NCI-H748 (cell line): ENCODE measurements around the gene COL27A1.

Experiments
- DNase-seq: peaks from one replicate; lab custom pipeline; 2025; ENCODE audit not compliant: unreplicated experiment; lab: John Stamatoyannopoulos, UW

Gene COL27A1

DNA sequence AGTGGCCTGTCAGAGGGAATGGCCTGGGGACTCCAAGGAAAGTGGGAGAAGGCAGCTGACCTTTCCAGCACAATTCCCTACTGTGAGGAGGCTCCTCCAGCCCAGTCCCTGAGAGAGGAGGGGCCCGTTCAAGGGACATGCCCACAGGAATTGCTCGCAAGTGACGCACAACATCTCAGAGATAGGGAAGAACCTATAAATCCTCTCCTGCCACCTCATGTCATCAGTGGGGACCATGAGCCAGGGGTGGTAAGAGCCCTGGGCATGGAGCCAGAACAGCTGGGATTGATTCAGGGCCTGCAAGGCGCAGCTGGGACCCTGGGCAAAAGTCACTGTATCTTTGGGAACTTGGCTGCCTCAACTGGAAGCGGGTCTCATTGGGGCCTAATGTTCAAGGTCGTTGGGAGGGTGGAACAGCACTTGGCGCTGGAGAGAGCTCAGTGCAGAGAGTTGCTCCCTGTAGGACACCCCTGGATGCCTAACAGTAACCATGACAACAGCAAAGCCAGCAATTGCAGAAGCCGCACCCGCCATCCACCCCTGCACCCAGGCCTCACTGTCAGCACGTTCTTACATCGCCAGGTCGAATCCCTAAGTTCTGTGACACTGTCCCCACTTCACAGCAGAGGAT is 126.3 kb downstream of the COL27A1 start:
- DNase-seq, result no peak

DNA sequence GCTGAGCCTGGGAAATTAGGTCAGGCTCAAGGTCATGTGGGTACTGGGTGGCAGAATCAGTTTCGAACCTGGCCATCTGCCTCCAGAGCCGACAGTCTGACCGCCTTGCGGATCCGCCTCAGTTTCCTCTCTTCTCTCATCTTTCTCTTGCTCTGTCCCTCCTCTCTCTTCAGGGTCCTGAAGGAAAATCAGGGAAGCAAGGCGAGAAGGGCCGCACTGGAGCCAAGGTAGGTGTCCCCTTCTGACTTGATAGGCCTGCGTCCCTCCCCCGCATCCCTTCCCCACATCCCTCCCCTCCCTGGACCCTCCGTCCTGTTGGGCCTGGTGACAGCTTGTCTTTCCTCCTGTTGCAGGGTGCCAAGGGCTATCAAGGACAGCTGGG is 126.8 kb downstream of the COL27A1 start:
- no peak for DNase-seq

DNA sequence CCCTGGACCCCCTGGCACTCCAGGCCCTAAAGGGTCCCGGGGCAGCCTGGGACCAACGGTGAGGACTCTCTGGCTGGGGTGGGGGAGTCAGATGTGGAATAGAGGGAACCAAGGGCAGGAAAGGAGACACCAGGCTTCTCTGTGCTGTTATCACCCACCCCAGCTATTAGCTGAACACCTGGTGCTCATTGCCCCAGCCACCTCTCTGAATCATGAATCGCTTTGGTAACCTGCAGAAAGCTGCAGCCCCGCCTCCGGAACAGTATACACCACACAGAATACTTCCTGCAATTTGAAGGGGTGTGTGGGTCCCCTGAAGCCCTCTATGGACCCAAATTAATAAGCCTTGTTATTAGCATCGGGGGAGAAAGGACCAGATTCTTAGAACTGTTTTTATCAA is 127.2 kb downstream of the COL27A1 start:
- DNase-seq, result peak; percentile 9

DNA sequence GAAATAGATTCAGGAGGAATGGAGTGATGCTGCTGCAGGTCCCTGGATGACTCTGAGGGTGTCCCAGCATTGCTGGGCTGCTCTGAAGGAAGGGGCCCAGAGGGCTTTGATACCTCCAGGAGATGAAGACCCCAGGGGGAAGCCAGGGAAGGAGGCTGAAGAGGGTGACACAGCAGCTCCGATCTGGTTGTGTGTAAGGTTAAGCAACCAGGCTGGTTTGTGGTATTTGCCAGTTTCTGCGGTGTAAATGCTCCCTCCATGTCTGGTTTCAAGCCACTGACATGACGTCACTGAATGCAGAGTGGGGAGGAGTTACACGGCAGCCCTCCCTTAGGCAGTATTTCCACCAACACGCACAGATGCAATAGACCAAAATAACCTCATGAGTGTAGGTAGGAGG is 127.6 kb downstream of the COL27A1 start:
- DNase-seq, result peak; percentile 19

DNA sequence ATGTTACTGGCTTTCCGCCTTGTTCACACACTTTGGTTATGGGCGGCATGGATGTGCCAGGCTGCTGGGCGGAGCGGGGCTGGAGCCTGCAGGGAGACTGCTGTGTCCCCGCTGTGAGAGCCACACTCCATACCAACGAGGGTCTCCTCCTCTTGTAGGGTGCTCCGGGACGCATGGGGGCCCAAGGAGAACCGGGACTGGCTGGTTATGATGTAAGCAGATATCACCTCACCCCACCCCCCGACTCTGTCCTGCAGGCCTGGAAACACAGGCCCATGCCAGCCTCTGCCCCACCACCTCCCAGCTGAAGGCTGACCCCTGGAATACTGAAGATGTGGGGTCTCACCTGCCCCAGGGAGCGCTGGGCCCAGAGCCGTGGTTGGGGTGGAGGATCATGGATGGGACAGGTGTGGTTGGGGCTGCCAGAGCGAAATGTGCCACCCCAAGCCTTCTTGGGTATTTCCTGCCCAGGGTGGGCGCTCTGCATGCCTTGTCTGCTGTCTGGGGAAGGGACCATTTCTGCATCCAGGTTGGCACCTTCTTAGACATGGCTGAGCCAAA is 128.3 kb downstream of the COL27A1 start:
- DNase-seq, result no peak

DNA sequence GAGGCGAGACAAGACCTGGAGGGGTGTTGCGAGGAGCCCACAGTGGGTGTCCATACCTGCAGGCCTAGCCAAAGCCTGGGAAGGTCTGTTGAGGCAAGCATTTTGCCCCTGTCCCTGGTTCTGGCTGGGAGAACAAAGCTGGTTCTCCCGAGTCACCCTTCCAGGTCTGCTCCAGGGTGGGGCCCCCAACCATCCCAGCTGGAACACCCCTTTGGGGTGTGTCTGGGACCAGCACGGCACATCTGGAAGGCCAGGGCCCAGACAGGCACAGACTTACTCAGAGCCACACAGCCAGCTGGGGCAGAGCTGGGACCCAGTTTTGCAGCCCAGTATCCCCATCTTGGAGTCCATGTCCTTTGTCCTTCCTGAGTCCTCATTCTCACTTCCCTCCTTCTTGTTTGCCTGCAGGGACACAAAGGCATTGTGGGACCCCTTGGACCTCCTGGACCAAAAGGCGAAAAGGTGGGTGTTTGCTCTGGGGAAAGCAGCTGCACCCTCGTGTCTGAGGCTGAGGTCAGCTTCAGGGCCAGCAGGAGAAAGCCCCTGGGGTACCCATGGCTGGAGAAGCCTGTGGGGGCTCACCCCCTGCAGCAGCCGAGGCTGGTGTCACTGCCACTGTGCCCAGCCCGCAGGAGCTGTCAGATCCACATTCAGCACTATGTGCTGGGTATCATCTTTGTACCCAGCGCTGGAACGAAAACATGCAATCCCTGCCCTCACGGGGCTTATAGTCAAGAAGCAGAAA is 129.2 kb downstream of the COL27A1 start:
- DNase-seq, result no peak

DNA sequence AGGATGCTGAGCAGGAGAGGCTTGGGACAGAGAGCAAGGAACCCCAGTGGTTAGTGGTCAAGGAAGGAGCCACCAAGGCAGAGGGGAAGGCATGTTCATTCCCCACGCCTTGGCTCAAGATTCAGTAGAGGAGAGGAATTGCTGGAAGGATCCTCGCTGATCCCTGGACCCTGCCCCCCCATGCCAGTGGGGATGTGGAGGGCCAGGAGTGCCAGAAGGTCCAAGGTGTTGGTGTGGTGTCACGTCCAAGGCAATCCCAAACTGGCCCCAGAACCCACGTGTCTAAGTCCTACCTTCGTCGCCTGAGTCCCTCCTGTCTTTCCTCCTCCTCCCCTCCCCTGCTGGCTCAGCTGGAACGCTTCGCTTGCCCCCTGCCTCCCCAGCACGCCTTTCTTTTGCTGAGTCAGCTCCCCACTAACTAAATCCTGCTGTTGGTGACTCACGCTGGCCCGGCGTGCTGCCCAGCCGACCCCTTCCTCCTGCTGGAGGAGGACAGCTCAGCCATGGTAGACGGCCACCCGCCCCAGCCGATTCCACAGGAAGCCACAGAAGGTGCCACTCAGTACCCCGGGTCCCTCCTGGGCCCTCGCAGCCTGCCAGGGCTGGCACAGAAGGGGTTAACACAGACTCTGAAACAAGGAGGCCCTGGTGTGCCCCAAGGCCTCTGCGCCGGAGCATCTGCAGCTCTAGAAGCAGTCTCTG is 130.0 kb downstream of the COL27A1 start:
- DNase-seq, result no peak

DNA sequence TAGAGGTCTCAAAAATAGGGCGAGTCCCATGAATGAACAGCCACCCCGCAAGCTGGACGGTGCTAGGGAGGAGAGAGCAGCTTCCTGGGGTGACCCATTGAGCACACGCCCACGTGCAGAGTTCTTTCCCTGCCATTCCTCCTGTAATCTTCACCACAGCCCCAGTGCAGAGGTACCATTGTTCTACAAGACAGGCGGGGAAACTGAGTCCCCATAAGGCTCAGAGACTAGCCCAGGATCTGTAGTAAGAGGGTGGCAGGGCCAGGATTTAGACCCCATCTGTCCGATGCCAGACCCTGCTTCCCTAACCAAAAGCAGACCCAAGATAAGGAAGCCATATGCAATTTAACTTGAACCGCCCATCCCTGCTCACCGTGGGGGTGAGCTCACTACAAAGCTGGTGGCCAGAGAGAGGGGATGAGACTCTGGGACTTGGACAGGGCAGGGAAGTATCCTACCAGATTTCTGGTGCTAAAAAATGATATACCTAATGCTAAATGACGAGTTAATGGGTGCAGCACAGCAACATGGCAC is 130.9 kb downstream of the COL27A1 start:
- no peak for DNase-seq

DNA sequence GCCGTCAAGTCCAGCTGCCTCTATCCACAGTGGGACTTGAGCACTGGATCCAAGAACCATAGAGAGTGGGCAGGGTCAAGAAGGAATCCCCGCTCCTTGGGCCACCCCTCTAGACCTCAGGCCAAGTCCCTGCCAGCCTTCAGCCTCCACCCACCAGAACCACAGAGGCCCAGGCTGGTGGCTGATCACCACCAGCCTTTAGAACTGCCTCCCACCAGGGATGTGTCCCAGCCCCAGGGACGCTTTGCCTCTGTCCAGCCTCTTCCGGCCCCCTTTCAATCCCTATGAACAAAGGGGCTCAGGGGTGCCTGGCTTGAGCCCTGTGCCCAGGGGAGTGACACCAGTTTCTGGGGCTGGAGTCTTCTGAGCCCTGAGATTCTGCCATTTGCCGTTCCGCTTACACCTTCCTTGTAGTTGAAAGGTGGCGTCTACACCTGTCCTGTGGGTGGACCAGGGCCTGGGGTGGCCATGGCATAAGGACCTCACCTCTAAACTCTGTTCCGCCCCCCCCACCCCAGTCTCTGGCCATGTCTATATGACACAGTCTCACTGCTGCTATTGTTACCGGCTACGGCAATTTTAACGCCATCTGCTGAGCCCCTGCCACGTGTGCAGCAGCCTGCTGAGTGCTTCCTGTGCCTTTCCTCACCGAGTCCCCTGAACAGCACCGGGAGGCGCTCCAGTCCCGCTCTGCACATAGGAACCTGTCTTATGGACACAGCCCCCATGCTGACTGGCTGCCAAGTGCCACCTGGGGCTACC is 131.8 kb downstream of the COL27A1 start:
- DNase-seq, result peak; percentile 65

DNA sequence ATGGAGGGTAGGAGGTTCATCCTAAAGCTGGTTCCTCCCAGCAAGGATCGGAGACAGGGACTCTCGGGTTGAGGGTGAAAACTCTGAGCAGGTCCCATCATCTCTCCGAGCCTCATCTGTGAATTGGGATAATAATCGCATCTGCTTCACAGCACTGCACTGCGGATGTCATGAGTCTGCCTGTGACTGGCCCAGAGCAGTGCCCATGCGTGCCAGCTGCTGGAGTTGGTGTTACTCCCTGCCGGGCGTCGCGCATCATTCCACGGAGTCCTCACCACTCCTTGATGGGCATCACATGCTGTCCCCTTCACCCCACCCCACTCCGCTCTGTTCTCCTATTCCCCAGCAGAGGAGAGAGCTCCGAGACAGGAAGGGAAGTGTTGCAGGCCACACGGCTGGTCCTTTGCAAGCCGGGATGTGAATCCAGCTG is 132.4 kb downstream of the COL27A1 start:
- DNase-seq, result no peak

DNA sequence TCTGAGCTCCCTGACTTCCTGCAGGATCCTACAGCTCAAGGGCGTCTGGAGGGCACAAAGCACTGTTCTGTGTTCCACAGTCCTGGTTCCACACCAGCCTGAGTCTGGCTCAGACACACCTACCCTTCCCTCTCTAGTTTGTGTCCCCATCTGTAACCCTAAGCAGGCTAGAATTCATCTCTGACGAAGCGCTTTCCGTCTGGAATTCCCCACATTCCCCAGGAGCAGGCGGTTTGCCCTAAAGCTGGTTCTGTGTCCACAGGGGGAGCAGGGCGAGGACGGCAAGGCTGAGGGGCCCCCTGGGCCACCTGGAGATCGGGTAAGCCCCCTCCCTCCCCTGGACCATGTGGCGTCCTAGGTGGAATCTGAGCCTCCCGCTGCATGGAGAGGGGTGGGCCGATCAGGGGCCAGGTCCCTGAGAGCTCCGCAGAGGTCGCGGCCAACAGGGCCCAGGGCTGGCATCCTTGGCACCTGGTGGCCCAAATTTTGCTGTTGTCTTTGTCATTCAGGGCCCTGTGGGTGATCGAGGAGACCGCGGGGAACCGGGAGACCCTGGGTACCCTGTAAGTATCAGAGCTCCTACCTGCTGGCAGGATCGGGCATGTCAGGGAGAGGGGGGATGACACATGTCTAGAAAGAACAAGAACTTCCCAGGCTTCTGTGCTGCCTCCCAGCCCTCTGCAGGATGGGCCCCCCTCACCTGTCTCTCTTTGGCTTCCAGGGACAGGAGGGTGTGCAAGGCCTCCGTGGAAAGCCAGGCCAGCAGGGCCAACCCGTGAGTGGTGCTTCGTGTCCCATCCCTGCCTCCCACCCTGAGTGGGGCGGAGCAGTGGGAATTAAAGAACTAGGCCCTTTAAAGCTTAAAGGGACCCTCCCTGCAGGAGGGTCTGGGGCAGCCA is 133.1 kb downstream of the COL27A1 start:
- DNase-seq, result no peak

DNA sequence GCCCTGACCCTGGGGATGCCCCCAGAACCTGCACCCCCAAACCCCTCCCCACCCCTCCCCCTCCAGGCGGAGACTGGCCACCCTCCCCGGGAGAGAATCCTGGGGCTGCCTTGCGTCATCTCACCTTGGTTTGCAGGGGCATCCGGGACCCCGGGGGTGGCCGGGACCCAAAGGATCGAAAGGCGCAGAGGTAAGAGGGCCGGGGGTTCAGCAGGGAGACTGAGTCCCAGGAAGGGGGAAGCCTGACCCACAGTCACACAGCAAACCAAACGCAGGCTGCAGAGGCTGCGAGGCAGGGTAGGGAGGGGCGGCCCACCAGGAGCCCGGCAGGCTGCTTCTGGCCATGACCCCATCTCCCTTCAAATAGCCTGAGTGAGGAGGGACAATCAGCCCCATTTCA is 133.8 kb downstream of the COL27A1 start:
- DNase-seq, result no peak

DNA sequence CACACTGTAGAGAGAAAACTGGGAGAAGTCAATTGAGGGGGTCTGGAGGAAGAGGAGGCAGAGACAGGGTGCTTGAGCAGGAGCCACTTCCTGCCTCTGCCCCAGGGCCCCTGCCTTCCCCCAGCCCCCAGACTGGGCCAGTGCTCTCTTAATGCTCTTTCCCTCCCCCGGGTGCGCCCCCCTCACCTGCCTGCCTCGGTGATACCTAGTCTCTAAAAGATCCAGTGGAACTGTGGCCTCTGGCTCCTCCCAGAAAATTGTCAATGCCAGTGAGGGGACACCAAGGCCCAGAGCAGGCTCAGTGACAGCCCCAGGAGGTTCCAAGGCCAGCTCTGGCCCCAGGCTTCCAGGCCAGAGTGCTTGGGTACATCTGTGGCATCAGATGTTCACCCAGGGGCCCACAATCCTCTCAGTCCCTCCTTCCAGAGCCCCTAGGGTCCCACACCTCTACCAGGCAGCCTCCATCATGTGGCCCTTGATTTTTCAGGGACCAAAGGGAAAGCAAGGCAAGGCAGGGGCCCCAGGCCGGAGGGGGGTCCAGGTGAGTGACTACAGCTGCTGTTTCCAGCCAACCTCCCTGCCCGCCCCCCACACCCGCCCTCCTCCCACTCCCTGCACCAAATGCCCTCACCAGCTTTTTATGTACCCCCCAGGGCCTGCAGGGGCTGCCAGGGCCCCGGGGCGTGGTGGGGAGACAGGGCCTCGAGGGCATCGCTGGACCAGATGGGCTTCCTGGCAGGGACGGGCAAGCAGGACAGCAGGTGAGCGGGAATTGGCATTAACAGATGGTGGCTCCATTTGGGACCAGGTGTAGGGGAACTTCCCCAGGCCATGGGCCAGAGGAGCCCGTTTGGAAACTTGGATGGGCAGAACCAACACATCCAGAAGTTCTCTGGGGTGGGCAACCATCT is 134.5 kb downstream of the COL27A1 start:
- no peak for DNase-seq

DNA sequence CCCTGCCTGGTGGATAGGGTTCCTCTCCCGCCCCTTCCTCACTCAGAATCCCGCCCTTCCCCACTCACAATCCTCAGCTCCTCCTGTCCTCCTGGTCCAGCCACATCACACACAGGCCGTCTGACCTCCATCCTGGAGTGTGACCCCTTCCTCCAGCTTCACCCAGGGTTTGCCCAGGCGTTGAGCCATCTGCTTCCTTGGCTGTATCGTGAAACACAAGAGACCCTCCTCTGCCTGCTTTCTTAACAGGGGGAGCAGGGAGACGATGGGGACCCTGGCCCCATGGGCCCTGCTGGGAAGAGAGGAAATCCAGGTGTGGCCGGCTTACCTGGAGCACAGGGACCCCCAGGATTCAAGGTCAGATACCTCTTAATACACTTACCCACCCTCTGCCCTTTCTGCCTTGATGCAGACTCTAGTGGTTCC is 135.2 kb downstream of the COL27A1 start:
- DNase-seq, result no peak

DNA sequence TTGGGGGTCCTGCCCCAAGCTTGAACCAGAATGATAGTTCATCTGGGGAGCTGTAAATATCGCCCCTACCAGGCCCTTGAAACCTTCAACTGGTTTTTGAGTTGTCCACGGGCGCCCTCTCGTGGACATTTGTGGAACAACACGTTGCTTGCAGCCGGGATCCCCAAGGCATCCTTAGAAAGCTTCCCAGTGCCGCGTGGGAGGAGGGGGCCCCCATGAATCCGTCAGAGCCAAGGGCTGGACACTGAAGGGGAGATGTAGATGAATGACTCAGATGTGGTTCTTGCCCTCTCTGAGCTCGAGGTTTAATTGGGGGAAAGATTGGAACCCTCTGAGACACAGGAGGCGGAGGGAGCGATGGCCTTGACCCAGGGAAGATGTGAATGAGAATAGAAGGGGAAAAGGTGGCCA is 135.7 kb downstream of the COL27A1 start:
- peak; percentile 58 for DNase-seq

DNA sequence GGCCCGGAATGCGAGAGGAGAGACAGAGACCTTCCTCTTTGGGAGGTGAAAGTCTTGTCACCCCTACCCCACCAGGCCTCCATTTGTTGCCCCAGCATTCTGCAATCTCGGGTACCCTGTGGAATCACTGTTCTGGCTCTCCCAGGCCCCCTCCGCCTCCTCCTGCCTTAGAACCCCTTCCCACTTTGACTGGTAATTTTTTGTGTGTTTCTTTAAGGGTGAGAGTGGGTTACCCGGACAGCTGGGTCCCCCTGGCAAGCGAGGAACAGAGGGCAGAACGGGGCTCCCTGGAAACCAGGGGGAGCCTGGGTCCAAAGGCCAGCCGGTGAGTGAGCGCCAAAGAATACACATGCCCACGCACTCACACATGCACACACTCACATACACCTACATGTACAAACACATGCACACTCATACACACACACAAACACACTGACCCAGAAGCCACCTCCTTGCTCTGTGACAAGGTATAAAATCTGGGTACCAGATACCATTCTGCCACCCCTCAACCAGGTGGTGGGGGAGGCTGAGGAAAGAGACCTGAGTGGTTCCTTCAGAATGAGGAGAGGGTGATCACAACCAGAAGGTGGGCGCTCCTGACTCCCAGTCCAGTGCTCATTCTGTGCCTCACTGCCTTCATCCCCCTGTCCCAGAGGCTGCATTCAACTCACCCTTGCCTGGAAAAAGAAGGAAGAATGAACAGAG is 136.7 kb downstream of the COL27A1 start:
- DNase-seq, result no peak

DNA sequence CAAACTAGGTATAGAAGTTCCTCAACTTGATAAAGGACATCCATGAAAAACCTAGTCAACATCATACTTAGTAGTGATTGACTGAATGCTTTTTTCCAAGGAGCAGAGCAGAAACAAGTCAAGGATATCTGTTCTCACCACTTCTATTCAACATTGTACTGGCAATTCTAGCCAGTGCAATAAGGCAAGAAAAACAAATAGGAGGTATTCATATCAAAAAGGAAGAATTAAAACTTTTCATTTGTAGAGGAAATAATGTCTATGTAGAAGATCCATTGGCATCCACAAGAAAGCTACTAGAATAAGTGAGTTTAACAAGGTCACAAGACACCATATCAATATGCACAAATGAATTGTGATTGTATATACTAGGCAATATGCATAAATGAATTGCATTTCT is 139.3 kb downstream of the COL27A1 start:
- no peak for DNase-seq

DNA sequence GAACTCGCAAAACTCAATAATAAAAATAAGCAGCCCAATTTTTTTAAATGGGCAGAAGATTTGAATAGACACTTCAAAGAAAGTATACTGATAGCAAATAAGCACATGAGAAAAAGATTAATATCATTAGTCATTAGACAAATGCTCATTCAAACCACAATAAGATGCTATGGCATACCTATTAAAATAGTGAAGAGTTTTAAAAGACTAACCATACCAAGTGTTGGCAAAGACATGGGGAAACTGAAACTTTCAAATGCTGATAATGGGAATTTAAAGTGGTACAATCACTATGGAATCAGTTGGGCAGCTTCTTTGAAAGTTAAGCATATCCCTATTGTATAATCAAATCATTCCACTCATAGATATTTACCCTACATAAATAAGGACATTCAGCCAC is 141.0 kb downstream of the COL27A1 start:
- no peak for DNase-seq
